MCF 10A (cell line): ENCODE results near the gene LILRB3. TPM values are rescaled to one million over a fixed set of nuclear protein-coding genes. Genes with fewer than 3 reads are reported as not detected.
A peak's percentile ranks its signal among the peaks of the same experiment; 100 is the strongest.

Experiments used
- BruUV-seq: library from RNA; stranded (reverse); fragments of 400-500 nt; replicated peaks from 2 replicates; lab custom pipeline; 2021; lab: Mats Ljungman, UMichigan
- CTCF ChIA-PET: fragments of 300-600 bp; sonication (Branson Sonifier 250); formaldehyde crosslinking; extraction: SDS; loops from one replicate; lab custom pipeline; 2021; ENCODE audit warnings: antibody characterized with exemption, inconsistent platforms; lab: Yijun Ruan, JAX
- POLR2A ChIA-PET: fragments of 300-600, 350-650 bp; sonication (Branson Sonifier 250); formaldehyde crosslinking; extraction: SDS; loops from one replicate; lab custom pipeline; 2020; ENCODE audit warnings: antibody characterized with exemption, inconsistent platforms; lab: Yijun Ruan, JAX
- DNase-seq: peaks from one replicate; pipeline ENCODE4 v3.0.0-alpha.2; 2018; ENCODE audit not compliant: unreplicated experiment
- H3K27ac Mint-ChIP-seq: one replicate; pipeline ENCODE4 v1.8.0; 2022; ENCODE audit warnings: mild to moderate bottlenecking, low read depth, mixed read lengths; ENCODE audit not compliant: unreplicated experiment
- H3K27me3 Mint-ChIP-seq: one replicate; pipeline ENCODE4 v1.8.0; 2022; ENCODE audit warnings: mixed read lengths; ENCODE audit not compliant: insufficient read depth, unreplicated experiment
- H3K36me3 Mint-ChIP-seq: one replicate; pipeline ENCODE4 v1.8.0; 2022; ENCODE audit warnings: mild to moderate bottlenecking, moderate library complexity, mixed read lengths; ENCODE audit not compliant: insufficient read depth, unreplicated experiment
- H3K4me1 Mint-ChIP-seq: one replicate; pipeline ENCODE4 v1.8.0; 2022; ENCODE audit warnings: mixed read lengths; ENCODE audit not compliant: insufficient read depth, unreplicated experiment
- H3K4me3 Mint-ChIP-seq: one replicate; pipeline ENCODE4 v1.8.0; 2022; ENCODE audit warnings: mild to moderate bottlenecking, moderate library complexity, mixed read lengths; ENCODE audit not compliant: unreplicated experiment
- H3K9me3 Mint-ChIP-seq: one replicate; pipeline ENCODE4 v1.8.0; 2022; ENCODE audit warnings: mixed read lengths; ENCODE audit not compliant: unreplicated experiment
- intact Hi-C: fragments of 100-400 bp; cut with micrococcal nuclease; formaldehyde crosslinking; loops from 2 replicates; pipeline ENCODE4 v1.14.1; 2022
- total RNA-seq: library from RNA; stranded (reverse); gene quantifications from 2 replicates; pipeline ENCODE4 v1.2.3, GENCODE V29; 2022
- TF ChIP-seq, protein P1 (sequence below): fragments of 200-600 bp; IDR thresholded peaks from one replicate; pipeline ENCODE4 v1.8.0; 2022; ENCODE audit warnings: antibody characterized with exemption, mild to moderate bottlenecking; ENCODE audit not compliant: unreplicated experiment

The LILRB3 gene
- total RNA-seq, 1 experiment from 2014 or later, result not detected

DNA sequence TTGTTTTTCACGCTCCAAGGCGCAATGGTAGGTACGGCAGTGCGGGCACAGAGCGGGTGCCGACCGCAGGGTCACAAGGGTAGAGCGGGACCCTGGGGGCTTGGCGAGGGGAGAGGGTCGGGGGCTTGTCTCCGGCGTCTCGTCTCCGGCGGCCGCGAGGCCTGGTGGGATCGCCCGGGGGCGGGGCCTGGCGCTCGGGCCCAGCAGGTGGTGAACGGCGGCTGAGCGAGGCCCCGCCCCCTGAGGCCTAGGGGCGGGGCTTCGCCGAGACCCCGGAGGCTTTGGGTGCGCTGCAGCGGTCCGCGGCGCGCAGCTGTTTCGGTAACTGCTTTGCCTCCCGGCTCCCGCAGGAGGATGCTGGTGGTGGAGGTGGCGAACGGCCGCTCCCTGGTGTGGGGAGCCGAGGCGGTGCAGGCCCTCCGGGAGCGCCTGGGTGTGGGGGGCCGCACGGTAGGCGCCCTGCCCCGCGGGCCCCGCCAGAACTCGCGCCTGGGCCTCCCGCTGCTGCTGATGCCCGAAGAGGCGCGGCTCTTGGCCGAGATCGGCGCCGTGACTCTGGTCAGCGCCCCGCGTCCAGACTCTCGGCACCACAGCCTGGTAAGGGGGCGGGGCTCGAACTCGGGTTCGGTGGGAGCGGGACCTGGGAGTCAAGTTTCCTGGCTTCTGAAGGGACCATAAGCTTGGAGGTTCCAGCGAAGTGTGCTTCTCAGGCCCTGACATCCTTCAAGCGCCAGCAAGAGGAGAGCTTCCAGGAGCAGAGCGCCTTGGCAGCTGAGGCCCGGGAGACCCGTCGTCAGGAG lies 31.6 kb downstream of the LILRB3 start, which contains the start of gene TSEN34:
TSS of gene TSEN34 (plus strand) at position 298 of the 800 bp plus-strand sequence. CDS start at position 355, 57 bp downstream.
- POLR2A ChIA-PET, result interaction anchor here (0.6 to 9.1 kb wide), 16 partner anchors 10 to 1511 kb away, joined by 3 to 324 read pairs (median 4); partner anchors contain the start of genes CNOT3, LENG1, LENG8 and LENG9

GRCh38 chr19:54190503-54191010 lies 32.2 kb downstream of the LILRB3 start:
- intact Hi-C loops, result loop anchor here (5.0 kb wide), 1 partner anchor 1417 kb away; the partner anchor contains the start of gene ZNF865
- peak overlapping the region; percentile 100 for H3K27ac Mint-ChIP-seq
- DNase-seq, result peak; percentile 100
- no peaks in the 10 kb centered on the region for H3K9me3 Mint-ChIP-seq
- no TSS peak for BruUV-seq
- ChIA-PET POLR2A (interaction anchor here (0.6 to 9.1 kb wide), 12 partner anchors 14 to 1512 kb away, joined by 3 to 324 read pairs (median 6); partner anchors contain the start of genes CNOT3, LENG1, LENG8 and LENG9), CTCF (interaction anchor here (0.6 to 1.0 kb wide), 2 partner anchors 9 to 25 kb away, joined by 3 to 6 read pairs; no protein-coding TSS in a partner anchor)
- peaks cover 20% of the 10 kb centered on the region for H3K4me1 Mint-ChIP-seq
- H3K4me3 Mint-ChIP-seq, result peak overlapping the region; percentile 85
- H3K27me3 Mint-ChIP-seq, result no peaks in the 10 kb centered on the region
- TF ChIP-seq, protein P1, sequence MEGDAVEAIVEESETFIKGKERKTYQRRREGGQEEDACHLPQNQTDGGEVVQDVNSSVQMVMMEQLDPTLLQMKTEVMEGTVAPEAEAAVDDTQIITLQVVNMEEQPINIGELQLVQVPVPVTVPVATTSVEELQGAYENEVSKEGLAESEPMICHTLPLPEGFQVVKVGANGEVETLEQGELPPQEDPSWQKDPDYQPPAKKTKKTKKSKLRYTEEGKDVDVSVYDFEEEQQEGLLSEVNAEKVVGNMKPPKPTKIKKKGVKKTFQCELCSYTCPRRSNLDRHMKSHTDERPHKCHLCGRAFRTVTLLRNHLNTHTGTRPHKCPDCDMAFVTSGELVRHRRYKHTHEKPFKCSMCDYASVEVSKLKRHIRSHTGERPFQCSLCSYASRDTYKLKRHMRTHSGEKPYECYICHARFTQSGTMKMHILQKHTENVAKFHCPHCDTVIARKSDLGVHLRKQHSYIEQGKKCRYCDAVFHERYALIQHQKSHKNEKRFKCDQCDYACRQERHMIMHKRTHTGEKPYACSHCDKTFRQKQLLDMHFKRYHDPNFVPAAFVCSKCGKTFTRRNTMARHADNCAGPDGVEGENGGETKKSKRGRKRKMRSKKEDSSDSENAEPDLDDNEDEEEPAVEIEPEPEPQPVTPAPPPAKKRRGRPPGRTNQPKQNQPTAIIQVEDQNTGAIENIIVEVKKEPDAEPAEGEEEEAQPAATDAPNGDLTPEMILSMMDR, result no peak
- peaks cover 57% of the 10 kb centered on the region for H3K36me3 Mint-ChIP-seq

More for the DNA sequence above, 31.6 kb downstream of the LILRB3 start, which contains the start of gene TSEN34:
- intact Hi-C loops, result loop anchor here (5.0 kb wide), 1 partner anchor 1416 kb away; the partner anchor contains the start of gene ZNF865
- peak; percentile 87 for DNase-seq
- CTCF ChIA-PET, result interaction anchor here (0.6 to 1.0 kb wide), 3 partner anchors 9 to 54 kb away, joined by 3 to 6 read pairs (median 3); no protein-coding TSS in a partner anchor
- TF ChIP-seq, protein P1, result no peak
- H3K36me3 Mint-ChIP-seq, result peaks cover 57% of the 10 kb centered on the region
- peak within 1 kb of the TSS; percentile 100 for H3K27ac Mint-ChIP-seq
- H3K4me3 Mint-ChIP-seq, result peak within 1 kb of the TSS; percentile 85
- BruUV-seq, result TSS peak; percentile 46
- no peaks in the 10 kb centered on the region for H3K9me3 Mint-ChIP-seq
- peaks cover 20% of the 10 kb centered on the region for H3K4me1 Mint-ChIP-seq
- no peaks in the 10 kb centered on the region for H3K27me3 Mint-ChIP-seq

DNA sequence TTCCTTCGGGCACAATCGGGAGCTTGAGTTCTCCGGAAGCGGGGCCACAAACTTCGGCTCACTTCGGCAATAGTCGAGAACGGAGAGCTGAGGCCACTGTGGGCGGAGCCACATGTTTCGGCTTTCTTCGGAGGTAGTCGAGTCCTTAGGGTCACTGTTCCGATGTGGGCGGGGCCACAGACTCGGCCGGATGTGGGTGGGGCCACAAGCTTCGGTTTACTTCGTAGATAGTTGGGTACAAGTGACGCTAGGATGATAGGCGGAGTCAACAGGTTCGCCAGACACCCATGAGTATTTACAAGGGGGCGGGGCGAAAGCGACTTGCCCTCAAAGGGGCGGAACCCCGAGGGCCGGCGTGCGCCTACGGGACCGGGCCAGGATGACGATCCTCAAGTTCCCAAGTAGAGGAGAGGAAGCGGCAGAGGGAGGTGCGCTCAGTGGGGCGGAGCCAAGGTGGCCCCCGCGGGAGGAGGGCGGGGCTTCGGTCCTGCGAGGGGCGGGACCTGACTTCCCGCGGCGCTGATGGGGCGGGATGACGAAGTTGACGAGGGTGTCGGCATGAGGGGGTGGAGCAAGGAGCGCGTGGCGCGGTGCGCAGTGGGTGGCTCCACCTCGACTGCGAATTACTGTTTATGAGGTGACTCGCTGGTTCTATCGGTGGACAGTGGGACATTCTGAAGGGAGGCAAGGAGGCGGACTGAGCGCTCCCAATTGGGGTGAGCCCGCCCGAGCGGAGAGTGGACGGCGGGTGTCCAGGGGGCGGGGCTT lies 32.9 kb downstream of the LILRB3 start:
- TF ChIP-seq, protein P1, result no peak

More for the DNA sequence above, 32.9 kb downstream of the LILRB3 start:
- Mint-ChIP-seq H3K27ac (peak overlapping the region; percentile 100), H3K36me3 (peaks cover 56% of the 10 kb centered on the region), H3K4me3 (peak overlapping the region; percentile 85), H3K4me1 (peaks cover 20% of the 10 kb centered on the region), H3K27me3 (no peaks in the 10 kb centered on the region), H3K9me3 (no peaks in the 10 kb centered on the region)
- ChIA-PET CTCF (interaction anchor here (0.6 to 2.4 kb wide), 11 partner anchors 9 to 1314 kb away, joined by 3 to 14 read pairs (median 3); partner anchors contain the start of genes RPS9 and TMC4), POLR2A (interaction anchor here (0.6 to 9.1 kb wide), 20 partner anchors 13 to 1513 kb away, joined by 3 to 324 read pairs (median 6); partner anchors contain the start of genes CNOT3, LENG1, LENG8 and LENG9)
- no TSS peak for BruUV-seq
- intact Hi-C loops, result loop anchor here (1.0 to 5.0 kb wide), 3 partner anchors 41 to 1417 kb away; partner anchors contain the start of genes CNOT3 and ZNF865
- peak; percentile 100 for DNase-seq
